ENCODE results near the gene NOP53. TPM values are rescaled to one million over a fixed set of nuclear protein-coding genes. Genes with fewer than 3 reads are reported as not detected.
"Not testable (repeated sequence)": the region's sequence is repeated elsewhere in the genome, so short reads cannot be mapped to it uniquely, and the experiment has no call there.

Gene NOP53
- total RNA-seq, 1 donor from 2014 or later: 93.2 TPM

DNA sequence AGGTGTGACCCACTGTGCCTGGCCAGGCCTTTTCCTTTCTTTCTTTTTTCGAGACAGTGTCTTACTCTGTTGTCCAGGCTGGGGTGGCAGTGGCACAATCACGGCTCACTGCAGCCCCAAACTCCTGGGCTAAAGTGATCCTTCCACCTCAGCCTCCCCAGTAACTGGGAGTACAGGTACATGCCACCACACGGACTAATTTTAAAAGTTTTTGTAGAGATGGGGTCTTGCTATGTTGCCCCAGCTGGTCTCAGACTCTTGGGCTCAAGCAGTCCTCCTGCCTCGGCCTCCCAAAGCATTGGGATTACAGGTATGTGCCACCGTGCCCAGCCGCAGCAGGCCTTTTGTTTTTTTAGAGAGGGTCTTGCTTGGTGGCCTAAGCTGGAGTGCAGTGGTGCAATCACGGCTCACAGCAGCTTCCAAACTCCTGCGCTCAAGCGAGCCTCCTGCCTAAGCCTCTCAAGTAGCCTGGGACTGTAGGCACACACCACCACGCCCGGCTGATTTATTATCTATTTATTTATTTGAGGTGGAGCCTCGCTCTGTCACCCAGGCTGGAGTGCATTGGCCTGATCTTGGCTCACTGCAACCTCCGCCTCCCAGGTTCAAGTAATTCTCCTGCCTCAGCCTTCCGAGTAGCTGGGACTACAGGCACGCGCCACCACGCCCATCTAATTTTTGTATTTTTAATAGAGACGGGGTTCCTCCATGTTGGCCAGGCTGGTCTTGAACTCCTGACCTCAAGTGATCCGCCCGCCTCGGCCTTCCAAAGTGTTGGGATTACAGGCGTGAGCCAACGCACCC is 32.1 kb downstream of the NOP53 start:
- not testable (repeated sequence) for DNase-seq (ENCODE audit: low spot score)

DNA sequence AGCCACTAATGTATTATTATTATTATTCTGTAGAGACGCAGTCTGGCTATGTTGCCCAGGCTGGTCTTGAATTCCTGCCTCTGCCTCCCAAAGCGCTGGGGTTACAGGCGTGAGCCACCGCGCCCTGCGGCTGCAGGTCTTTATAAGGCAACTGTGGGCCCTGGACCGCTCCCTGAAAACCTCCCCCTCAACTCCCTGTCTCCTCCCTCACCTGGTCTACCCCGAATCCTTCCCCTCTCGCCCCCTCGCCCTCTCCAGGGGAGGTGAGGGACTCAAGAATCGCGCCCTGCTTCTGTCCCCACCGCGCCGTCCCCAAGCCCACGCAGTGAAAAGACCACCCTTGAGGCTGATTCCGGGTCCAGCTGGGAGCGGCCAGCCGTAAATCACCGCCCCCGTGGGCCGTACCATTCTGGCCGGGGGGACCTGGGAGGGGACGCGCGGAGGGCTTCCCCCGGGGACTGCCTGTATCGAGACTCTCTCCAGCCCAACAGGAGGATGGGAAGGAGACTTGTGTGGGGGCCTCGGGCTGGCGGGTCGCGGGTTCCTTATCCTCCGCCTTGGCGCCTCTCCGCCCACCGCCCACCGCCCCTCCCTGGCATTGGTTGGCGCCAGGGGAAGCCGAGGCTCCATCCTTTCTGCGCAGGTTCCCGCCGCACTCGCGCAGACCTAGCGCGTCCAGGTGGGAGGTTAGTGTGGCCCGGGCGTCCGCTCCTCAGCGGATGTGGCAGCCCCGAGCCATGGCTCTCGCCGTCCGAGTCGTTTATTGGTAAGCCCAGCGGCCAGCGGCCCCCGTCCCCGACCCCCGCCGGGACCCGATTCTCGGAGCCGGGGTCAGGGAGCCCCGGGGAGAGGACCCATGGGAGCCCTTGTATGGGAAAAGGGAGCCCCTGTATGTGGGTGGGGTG is 33.0 kb downstream of the NOP53 start, which contains the start of gene SELENOW:
Gene SELENOW, plus strand, starts transcription at position 655 of the 905 bp plus-strand sequence. Its CDS starts 83 bp downstream, at position 738.
- DNase-seq (ENCODE audit: low spot score): peak; percentile 81

DNA sequence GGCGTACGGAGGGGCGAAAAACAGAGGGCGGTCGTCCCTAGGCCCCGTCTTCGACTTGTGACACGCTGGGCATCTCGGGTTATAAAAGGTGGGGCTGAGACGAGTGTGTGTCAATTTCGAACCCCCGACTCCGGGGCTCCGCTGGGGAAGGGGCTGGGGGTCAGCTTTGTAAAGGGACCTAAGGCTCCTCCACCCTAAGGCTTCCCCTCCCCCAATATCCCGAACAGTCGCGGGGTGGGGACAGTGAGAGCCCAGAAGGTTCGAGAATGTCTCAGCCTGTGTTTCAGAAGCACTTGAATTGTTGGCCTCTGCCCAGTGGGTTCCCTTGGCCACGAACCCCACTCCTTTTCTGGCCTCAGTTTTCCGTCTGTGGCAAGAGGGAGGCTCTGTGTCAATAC is 33.6 kb downstream of the NOP53 start:
- DNase-seq (ENCODE audit: low spot score): peak; percentile 22

DNA sequence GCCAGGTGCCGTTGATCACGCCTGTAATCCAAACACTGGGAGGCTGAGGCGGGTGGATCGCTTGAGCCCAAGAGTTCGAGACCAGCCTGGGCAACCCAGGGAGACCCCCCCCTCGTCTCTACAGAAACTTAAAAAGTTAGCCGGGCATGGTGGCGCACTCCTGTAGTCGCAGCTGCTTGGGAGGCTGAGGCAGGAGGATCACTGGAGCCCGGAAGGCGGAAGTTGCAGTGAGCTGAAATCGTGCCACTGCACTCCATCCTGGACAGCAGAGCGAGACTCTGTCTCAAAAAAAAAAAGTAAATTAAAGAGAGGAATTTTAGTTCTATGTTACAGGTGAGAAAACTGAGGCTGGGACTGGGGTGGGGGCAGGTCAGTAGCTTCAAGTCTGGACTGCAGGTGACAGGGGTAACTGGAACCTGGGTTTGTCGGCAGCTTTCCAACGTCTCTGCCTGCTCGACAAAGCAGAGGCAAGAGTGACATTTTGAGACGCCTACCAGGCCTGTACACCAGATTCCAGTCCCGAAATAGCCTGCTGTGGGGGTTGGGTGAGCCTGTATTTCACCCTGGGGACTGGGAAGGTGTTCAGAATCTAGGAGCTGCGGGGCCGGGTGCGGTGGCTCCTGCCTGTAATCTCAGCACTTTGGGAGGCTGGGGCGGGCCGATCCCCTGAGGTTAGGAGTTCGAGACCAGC is 34.3 kb downstream of the NOP53 start:
- DNase-seq (ENCODE audit: low spot score): peak; percentile 56

DNA sequence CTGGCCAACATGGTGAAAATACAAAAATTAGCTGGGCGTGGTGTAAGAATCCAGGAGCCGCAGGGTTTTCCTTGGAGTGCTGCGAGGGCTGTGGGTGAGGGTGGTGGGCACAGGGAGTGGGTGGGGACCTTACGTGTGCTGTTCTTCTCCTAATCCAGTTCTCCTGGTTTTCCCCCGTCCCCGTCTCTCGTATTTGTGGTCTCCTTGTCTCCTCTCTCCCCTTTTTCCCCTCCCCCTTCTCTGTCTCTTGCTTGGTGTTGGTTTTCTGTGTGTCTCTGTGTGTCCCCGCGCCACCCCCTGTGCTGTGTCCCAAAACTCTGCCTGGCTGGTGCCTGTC is 34.8 kb downstream of the NOP53 start:
- no peak for DNase-seq (ENCODE audit: low spot score)

DNA sequence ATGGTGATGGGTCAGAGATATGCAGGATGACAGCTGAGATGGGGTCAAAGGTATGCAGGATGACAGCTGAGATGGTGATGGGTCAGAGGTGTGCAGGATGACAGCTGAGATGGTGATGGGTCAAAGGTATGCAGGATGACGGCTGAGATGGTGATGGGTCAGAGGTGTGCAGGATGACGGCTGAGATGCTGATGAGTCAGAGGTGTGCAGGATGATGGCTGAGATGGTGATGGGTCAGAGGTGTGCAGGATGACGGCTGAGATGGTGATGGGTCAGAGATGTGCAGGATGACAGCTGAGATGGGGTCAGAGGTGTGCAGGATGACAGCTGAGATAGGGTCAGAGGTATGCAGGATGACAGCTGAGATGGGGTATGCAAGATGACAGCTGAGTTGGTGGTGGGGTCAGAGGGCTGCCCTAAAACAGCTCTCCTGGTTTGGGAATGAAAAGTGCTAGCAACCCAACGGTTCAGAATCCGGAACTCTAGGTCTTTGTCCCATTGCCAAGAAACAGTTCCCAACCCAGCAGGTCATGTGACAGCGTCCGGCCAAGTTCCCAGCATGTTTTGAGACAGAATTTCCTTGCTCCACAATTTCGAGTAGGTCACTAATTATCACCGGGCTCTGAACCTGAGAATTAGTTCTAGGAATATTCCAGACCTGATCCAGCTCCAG is 36.4 kb downstream of the NOP53 start:
- no peak for DNase-seq (ENCODE audit: low spot score)

DNA sequence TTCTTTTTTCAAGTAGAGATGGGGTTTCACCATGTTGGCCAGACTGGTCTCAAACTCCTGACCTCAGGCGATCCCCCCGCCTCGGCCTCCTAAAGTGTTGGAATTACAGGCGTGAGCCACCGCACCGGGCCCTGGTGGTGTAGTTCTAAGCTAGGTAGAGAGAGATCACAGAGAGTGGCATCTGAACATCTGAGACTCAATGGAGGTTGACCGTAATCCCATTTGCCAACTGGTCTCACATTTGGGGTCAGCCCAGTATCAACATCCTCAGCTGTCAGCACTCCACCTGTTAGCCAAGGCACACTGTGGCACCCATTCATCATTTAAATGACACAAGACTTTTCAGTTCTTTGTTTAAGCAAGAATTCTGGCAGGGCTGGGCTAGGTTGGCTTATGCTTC is 41.2 kb downstream of the NOP53 start:
- DNase-seq (ENCODE audit: low spot score): no peak

DNA sequence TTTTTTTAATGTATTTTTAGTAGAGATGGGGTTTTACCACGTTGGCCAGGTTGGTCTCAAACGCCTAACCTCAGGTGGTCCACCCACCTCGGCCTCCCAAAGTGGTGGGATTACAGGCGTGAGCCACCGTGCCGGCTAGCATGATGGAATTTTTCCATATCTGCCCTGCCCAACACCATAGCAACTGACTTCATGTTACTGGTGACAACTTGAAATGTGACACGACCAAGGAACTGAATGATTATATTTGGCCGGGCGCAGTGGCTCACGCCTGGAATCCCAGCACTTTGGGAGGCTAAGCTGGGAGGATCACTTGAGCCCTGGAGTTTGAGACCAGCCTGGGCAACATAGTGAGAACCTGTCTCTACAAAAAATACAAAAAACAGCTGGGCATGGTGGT is 42.0 kb downstream of the NOP53 start:
- not testable (repeated sequence) for DNase-seq (ENCODE audit: low spot score)

DNA sequence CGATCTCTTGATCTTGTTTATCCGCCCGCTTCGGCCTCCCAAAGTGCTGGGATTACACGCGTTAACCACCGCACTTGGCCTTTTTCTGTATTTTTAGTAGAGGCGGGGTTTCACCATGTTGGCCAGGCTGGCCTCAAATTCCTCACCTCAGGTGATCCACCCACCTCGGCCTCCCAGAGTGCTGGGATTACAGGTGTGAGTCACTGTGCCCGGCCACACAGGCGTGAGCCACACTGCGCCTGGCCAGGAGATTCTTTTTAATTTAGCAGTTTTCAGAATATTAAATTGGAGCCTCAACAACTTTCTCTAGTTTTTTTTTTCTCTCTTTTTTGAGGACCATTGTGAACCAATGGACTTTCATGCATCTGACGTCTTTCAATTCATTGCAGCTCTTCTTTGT is 44.5 kb downstream of the NOP53 start:
- DNase-seq (ENCODE audit: low spot score): not testable (repeated sequence)

DNA sequence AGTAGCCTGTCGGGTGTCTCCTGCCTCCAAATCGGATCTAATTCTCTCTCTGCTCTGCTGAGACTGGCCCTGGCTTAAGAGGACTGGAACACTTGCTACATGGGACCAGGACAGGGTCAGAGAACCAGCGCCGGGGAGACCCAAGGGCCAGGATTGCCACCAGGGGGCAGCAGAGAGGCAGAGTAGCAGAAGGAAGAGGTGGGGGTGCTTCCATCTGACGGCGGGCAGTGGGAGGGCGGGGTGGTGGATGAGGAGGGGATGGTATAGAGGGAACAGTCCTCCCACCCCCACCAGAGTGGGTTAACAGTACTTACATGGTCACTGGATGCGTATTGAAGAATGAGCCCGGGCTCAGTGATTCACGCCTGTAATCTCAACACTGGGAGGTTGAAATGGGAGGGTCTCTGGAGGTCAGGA is 45.1 kb downstream of the NOP53 start:
- DNase-seq (ENCODE audit: low spot score): peak; percentile 56

DNA sequence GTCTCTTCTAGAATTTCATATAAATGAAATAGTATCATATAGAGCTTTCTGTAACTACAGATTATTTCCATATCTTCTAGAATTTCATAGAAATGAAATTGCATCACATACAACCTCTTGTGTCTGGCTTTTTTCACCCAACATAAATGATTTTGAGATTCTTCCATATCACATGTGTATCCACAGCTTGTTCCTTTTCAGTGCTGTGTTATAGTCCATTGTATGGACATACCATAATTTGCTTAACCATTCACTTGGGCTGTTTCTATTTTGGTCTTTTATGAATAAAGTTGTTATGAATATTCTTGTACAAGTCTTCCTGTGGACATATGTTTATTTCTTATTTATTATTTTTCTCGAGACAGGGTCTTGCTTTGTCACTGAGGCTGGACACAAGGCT is 47.3 kb downstream of the NOP53 start:
- no peak for DNase-seq (ENCODE audit: low spot score)

DNA sequence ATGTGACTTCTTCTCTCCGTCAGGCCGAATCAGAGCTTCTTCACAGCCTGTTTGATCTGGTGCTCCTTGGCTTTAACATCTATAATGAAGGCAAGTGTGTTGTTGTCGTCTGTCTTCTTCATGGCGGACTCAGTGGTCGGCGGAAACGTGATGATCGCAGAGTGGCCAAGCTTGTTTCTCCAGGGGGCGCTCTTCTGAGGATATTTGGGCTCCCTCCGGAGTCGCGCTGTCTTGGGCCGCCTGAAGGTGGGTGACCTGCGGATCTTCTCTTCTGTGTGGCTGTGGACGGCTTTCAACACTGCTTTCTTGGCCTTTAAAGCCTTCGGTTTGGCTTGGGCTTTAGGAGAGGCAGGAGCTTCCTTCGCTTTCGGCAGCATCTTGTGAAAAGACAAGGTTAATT is 49.2 kb downstream of the NOP53 start:
- no peak for DNase-seq (ENCODE audit: low spot score)

DNA sequence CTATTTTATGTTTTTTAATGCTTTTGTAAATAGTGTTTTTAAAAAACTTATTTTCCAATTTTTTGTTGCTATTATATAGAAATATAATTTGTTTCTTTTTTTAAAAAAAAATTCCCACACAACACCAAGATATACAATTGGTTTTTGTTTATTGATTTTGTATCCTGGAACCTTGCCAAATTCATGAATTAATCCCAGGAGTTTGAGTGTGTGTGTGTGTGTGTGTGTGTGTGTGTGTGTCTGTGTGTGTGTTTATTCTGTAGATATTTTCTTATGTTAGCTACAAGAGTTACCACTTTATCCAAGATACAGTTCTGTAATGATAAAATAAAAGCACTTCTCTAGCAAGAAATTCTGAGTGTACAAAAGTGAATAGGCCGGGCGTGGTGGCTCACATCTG is 51.4 kb downstream of the NOP53 start:
- DNase-seq (ENCODE audit: low spot score): no peak

DNA sequence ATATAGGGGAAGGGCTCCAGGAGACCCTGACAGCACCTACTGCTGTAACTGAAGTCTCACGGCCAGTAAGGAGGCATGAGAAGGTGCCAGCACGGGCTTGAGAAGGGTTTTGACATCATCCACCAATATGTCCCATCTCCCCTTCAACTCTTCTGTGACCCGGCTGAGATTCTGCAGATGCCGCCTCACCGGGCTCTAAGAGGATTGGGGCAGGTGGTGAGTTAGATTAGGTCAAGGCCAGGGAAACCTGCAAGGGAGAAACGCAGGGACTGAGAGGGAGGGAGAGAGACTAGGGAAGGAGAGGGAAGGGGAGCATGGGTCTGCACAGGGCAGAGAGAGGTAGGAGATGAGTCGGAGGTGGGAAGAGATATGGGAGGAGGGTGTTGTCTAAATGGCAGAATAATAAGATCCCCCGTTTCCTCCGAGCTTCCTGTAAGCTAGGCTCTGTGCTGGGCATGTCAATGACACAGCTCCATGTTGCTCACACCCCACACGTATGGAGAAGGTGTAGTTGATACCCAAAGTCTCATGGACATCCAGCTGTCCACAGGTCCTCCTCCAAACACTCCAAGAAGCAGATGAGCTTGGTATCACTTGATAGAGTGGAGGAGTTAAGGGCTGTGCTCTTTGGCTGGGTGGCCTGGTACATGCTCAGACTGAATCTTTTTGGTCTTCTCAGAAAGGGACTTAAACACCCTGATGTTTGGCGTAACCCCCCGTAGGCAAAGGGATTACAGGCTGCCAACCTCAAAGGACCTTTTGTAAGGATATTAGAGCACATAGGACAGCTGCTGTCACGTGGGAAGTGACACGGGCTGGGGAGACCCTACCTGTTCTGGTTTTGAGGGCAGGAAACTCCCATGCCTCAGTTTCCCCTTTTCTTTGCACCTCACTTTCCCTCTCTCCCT is 52.9 kb downstream of the NOP53 start:
- DNase-seq (ENCODE audit: low spot score): no peak

DNA sequence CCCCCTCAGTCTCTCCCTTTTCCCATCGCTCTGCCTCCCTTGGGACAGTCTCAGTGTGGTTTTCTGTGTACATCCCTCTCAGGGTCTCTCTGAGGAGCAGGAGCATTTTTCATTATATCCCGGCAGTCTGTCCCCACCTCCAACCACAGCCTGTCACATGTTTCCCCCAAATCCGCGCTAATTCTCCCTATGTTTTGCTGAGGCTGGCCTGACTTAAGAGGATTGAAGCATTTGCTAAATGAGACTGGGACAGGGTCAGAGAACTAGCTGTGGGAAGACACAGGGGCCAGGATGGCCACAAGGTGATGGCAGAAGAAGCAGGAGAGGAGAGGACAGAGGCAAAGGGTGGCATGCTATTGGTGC is 53.5 kb downstream of the NOP53 start:
- DNase-seq (ENCODE audit: low spot score): no peak

DNA sequence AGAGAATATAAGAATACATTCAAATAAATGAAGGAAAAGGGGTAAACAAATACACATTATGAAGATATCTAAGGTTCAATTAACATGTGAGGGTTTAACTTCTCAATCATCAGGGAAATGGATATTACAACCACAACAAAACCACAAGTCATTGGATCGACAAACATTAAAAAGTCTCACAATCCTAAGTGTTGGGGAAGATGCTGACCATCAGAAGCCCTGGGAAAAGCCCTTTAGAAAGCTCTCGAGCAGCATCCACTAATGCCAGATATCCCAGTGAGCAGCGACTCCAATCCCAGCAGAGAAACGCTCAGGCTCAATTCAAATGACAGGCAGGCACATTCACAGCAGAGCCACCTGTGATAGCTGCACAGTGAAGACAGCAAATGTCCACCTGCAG is 55.9 kb downstream of the NOP53 start:
- no peak for DNase-seq (ENCODE audit: low spot score)

DNA sequence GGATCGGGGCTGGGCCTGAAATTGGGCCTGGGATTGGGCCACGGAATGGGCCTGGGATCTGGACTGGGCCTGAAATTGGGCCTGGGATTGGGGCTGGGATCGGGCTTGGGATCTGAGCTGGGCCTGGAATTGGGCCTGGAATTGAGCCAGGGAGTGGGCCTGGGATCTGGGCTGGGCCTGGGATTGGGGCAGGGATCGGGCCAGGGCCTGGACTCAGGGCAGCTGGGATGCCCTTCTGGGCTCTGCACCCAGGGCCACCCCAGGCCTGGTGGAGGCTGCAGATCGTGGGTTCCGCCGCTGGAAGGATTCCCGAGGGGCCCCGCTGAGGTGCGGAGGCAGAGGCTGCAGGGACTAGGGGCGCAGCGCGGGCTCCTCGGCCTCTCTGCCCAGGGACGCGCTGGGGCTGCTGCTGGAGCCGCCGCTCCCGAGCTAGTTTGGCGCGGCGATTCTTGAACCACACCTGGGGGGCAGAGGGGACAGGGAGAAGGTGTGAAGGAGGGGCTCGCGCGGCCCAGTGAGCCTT is 57.2 kb downstream of the NOP53 start:
- no peak for DNase-seq (ENCODE audit: low spot score)

DNA sequence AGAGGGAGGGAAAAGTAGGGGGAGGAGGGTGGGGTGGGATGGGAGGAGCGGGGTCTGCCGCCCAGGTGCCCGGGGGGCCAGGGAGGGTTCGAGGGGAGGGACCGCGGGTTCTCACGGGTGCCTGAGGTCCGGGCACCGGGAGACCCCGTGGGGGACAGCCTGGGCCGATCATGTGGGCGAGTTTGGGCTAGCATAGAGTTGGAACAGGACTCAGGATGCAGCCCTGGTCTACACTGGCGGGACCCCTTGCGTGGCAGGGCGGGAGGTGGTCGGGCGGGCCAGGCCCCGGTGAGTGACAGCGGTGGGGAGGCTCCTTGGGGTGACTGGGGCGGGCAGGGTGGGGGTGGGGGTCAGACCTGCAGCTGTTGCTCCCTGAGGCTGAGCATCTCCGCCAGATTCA is 57.8 kb downstream of the NOP53 start:
- DNase-seq (ENCODE audit: low spot score): not testable (repeated sequence)

DNA sequence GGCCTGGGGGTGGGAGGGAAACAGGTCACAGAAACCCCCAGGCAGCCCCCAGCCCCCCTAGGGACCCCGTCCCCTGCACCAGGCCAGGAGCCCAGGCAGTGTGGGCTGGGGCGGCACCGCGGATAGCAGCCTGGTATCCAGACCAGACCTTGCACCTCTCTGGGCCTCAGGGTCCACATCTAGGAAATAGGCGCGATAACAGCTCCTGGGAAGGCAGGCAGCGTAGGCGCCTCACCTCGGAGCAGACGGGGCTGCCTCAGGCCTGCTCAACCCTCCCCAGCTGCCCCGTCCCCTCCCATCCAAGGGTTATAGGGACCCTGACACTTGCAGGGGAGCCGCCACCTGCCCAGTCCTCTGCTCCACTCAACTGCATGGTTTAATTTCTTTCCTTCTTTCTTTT is 58.3 kb downstream of the NOP53 start:
- not testable (repeated sequence) for DNase-seq (ENCODE audit: low spot score)

DNA sequence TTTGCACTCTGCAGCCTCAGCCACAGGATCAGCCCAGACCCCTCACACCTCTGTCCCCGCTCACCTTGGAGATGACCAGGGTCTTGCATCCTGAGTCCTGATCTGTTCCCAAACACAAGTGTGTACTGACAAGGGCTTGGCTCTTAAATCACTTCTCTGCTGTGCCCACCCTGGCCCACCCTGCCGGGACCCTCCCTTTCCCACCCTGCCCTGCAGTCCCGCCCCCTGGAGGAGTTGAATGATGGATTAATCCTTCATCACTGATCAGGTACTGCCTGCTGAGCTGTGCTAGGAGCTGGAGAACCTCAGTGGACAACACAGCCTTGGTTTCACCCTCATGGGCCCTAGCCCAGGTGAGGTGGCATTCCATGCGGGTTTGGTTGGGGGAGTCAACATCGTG is 59.1 kb downstream of the NOP53 start, which contains the start of gene TPRX1:
Gene TPRX1, minus strand, starts transcription at position 101 of the 400 bp plus-strand sequence. Its CDS starts 12 bp downstream, at position 89.
- not testable (repeated sequence) for DNase-seq (ENCODE audit: low spot score)
